D721Med (cell line): ENCODE data around the gene ABCG2.

ENCODE experiments used
- DNase-seq: peaks from one replicate; pipeline ENCODE4 v3.0.0; 2011; ENCODE audit warnings: low spot score; ENCODE audit not compliant: insufficient read length
- FAIRE-seq: peaks from 2 replicates; lab custom pipeline; 2011; peaks lifted over from hg19 to GRCh38; lab: Jason Lieb, UNC
- CTCF ChIP-seq: IDR thresholded peaks from 2 replicates; pipeline ENCODE4 v1.5.1; 2012; ENCODE audit warnings: mild to moderate bottlenecking, control low read depth; ENCODE audit not compliant: insufficient read depth; ENCODE audit errors: missing control alignments

ABCG2 gene

DNA sequence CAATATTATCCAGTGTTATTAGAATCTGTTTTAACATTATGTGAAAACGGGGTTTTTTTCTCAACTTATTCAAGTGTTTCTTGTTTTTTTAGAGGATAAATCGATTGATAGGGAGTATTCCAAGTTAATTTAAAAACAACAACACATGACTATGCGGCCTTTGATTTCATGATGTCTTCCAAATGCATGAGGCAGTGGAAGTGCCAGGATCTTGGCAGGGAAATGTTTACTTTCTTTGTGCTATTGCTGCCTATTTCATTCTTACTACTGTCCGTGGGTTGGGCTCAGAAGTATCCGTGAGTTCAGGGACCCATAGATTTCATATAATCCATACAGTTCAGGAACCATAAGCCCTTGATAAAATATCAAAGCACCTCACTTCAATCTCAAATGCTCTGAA is 64.6 kb downstream of the ABCG2 start:
- TF ChIP-seq CTCF: no peak
- DNase-seq (no peak), FAIRE-seq (no peak)

GRCh38 chr4:88091378-88091777 is 67.1 kb downstream of the ABCG2 start:
- DNase-seq (no peak), FAIRE-seq (no peak)
- no peak for TF ChIP-seq CTCF

DNA sequence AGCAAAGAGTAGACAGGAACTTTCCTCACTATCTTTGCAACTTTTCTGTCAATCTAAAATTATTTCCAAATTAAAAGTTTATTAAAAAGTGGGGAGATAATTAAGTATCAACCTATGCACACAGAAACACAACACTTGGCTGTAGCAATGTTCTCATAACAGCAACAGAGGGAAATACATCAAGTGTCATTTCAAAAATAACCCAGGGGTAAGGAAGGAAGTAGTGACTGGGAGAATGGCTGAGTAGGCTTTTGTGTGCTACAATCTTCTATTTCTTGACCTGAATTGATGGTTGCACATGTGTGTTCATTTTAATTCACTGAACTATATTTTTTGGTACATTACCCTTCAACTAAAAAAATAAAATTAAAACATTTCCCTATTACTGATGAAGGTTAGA is 67.5 kb downstream of the ABCG2 start:
- FAIRE-seq: no peak
- no peak for TF ChIP-seq CTCF
- DNase-seq: no peak

DNA sequence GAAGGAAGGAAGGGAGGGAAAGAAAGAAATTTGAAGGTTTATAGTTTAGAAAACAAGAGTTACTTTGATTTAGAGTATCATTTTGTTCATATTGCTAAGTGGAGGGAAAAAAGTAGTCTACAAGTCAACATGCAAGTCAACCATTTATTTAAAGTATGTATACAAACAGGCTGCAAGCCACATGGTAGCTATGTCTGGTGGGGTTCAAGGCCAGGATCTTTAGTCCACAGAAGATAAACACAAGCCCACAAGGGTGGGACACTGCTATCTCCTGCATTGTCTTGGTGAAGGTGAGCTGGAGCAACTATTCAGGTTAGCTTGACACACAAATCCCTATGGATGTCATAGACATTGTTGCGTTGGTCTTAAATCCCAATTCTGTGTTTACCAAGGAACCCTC is 71.4 kb downstream of the ABCG2 start:
- no peak for DNase-seq
- TF ChIP-seq CTCF: no peak
- FAIRE-seq: no peak

DNA sequence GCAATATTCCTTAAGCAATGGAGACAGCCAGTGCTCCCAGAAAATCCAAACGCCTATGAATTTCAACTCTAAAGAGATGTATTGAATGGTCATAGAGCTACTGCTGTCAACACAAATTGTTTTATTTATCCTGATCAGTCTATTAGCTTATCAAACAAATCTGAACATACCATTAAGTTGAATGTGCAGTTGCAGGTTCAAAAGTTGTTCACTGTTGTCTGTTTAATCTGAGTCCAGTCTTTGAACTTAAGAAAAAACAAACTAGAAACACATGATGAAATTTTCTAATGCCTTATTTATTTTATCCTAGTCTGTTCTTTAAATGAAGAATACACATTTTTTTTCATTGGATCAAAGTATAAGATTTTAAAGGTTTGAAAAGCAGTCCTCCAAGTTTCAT is 77.8 kb downstream of the ABCG2 start:
- TF ChIP-seq CTCF: no peak
- no peak for DNase-seq
- no peak for FAIRE-seq

- no peak for FAIRE-seq
- no peak for TF ChIP-seq CTCF
- DNase-seq: no peak
Measured at GRCh38 chr4:88078579-88078978, 79.9 kb downstream of the ABCG2 start.

DNA sequence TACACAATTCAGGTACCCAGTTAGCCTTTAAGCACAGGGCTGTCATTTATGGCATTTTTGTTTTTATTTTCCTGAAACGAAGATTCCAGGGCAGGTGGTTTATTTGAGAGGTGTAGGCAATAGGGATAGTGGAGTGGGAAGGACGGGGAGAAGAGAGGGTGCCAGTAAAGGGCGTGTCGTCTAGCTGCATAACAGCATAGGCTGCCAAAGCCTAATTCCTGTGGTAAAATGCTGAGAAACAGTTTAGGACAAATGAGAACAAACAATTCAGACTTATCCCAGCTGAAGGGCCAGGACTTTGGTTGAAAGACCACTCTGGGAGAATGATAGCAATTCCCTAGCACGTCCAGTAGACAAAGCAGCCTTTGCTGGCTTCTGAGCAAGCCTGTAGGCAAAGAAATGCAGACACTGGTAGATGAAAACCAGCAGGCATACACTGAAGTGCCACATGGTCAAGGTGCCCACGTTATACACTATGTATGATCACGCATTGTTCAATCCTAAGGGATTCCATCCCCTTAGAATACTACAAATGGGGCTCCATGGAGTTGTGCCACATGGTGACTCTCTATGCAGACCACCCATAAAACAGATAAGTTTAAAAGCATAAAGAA is 80.4 kb downstream of the ABCG2 start:
- no peak for TF ChIP-seq CTCF

More for the DNA sequence above, 80.4 kb downstream of the ABCG2 start:
- DNase-seq (no peak), FAIRE-seq (no peak)
